Cardiac muscle cell (in vitro differentiated cells and primary cell): ENCODE data around the gene CANT1. TPM values are rescaled to one million over a fixed set of nuclear protein-coding genes. Genes with fewer than 3 reads are reported as not detected.

ENCODE experiments used
- DNase-seq, 2 donors: peaks; one replicate each; pipeline versions ENCODE4 v3.0.0 to v3.0.0-alpha.2; 2010 to 2017; ENCODE audit warnings: low read depth in 1 of 2, low spot score in 1 of 2
- H3K27ac ChIP-seq: fragments of 200-600 bp; sonication (generic); 2 replicates; pipeline ENCODE4 v1.5.1; 2016
- H3K27me3 ChIP-seq: fragments of 200-600 bp; sonication (generic); 2 replicates; pipeline ENCODE4 v1.6.0; 2016; ENCODE audit warnings: control low read depth
- H3K36me3 ChIP-seq: fragments of 200-600 bp; sonication (generic); 2 replicates; pipeline ENCODE4 v1.5.1; 2016; ENCODE audit warnings: control low read depth
- H3K4me1 ChIP-seq: fragments of 200-600 bp; sonication (generic); 2 replicates; pipeline ENCODE4 v1.8.1; 2017; ENCODE audit warnings: low read depth, mild to moderate bottlenecking, mixed run types
- H3K4me3 ChIP-seq: fragments of 200-600 bp; sonication (generic); 2 replicates; pipeline ENCODE4 v1.5.1; 2016; ENCODE audit warnings: mild to moderate bottlenecking
- H3K9me3 ChIP-seq: fragments of 200-600 bp; sonication (generic); 2 replicates; pipeline ENCODE4 v1.5.1; 2017; ENCODE audit warnings: low read depth, mild to moderate bottlenecking, control low read depth
- polyA plus RNA-seq: library from polyadenylated mRNA; unstranded; fragments of >200 nt; fragmentation: Nextera tagmentation; extraction: Ambion mirVana; gene quantifications from 2 replicates; pipeline ENCODE4 v1.2.1, GENCODE V29; 2016
- total RNA-seq: library from RNA; depleted of rRNA; stranded (reverse); fragments of >200 nt; gene quantifications from 2 replicates; pipeline ENCODE4 v1.2.3, GENCODE V29; 2016
- TF ChIP-seq, protein P1 (sequence below): IDR thresholded peaks from 2 replicates; pipeline ENCODE4 v1.5.1; 2012; ENCODE audit warnings: low read depth, mild to moderate bottlenecking, low read length

CANT1 gene
- total and polyA plus RNA-seq, 2 experiments from 2014 or later: 33.6 to 55.3 TPM

DNA sequence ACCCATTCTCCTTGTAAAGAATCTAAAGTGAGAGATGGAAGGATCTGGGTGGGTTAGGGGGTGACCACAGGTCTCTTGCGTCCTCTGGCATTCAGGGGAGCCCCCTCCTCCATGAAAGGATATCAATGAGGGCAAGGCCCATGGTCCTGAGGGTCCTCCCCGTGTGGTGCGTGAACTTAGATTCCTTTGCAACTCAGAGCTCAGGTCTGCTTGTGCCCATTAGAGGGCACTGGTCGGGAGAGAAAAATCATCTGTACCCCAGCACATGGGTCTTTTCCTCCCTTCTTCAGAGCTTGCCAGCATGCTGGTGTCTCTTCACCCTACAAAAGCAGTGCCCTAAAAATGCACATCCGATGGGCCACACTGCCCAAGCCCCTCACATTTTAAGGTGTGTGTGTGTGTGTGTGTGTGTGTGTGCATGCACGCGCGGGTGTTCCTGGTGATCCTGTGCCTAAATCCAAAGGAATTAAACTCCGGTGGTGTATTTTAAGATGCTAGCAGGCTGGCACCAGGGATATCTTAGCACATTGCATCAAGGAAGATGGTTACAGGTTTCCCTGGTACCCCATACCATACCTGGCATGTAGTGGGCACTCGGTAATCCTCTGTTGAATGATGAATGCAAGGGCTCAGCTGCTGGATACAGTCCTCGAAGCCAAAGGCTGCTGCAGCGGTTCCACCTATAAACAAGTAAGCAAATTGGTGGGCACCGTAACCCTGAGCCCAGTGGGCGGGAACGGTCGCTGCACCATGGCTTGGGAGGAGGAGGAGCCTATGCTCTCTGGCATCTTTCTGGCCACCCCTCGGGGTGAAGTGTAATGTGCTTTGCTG is 19.1 kb upstream of the CANT1 start:
- Histone ChIP-seq H3K9me3 (no peaks in the 10 kb centered on the region), H3K4me3 (no peak overlapping the region), H3K36me3 (no peaks in the 10 kb centered on the region), H3K4me1 (peaks cover 40% of the 10 kb centered on the region), H3K27ac (no peak overlapping the region), H3K27me3 (peaks cover 21% of the 10 kb centered on the region)
- DNase-seq: no peak
- TF ChIP-seq, protein P1, sequence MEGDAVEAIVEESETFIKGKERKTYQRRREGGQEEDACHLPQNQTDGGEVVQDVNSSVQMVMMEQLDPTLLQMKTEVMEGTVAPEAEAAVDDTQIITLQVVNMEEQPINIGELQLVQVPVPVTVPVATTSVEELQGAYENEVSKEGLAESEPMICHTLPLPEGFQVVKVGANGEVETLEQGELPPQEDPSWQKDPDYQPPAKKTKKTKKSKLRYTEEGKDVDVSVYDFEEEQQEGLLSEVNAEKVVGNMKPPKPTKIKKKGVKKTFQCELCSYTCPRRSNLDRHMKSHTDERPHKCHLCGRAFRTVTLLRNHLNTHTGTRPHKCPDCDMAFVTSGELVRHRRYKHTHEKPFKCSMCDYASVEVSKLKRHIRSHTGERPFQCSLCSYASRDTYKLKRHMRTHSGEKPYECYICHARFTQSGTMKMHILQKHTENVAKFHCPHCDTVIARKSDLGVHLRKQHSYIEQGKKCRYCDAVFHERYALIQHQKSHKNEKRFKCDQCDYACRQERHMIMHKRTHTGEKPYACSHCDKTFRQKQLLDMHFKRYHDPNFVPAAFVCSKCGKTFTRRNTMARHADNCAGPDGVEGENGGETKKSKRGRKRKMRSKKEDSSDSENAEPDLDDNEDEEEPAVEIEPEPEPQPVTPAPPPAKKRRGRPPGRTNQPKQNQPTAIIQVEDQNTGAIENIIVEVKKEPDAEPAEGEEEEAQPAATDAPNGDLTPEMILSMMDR: peak; percentile 39

DNA sequence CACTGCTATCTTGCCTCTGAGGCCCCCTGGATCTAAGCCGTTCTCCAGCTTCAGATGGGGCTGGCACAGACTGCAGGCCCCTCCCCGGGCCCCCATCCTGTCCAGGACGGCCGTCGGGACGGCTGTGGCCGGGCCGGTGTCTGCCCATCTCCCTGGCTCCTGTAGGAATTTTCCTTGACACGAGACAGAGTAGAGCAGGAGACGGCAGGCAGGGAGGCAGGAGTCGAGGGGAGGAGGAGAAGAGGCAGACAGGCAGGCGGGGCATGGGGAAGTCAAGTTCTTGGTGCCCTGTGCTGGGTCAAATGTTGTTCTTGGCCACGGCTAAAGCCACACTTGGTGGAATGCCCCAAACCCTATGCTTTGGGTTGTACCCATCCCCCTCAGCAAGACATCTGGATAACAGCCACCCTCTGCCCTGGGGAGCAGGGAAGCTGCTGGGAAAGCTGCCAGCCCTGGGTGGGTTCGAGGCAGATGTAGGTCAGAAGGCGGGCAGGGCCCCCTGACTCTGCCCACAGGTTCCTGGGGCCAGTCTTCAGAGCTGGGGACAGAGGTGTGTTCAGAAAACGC is 18.4 kb upstream of the CANT1 start:
- no peaks in the 10 kb centered on the region for H3K9me3 ChIP-seq
- peaks cover 41% of the 10 kb centered on the region for H3K4me1 ChIP-seq
- H3K27ac ChIP-seq: peak overlapping the region; percentile 61
- DNase-seq: peak in 1 of 2 donors; percentile 89
- TF ChIP-seq, protein P1: no peak
- H3K36me3 ChIP-seq: no peaks in the 10 kb centered on the region
- H3K27me3 ChIP-seq: peaks cover 21% of the 10 kb centered on the region
- H3K4me3 ChIP-seq: no peak overlapping the region

DNA sequence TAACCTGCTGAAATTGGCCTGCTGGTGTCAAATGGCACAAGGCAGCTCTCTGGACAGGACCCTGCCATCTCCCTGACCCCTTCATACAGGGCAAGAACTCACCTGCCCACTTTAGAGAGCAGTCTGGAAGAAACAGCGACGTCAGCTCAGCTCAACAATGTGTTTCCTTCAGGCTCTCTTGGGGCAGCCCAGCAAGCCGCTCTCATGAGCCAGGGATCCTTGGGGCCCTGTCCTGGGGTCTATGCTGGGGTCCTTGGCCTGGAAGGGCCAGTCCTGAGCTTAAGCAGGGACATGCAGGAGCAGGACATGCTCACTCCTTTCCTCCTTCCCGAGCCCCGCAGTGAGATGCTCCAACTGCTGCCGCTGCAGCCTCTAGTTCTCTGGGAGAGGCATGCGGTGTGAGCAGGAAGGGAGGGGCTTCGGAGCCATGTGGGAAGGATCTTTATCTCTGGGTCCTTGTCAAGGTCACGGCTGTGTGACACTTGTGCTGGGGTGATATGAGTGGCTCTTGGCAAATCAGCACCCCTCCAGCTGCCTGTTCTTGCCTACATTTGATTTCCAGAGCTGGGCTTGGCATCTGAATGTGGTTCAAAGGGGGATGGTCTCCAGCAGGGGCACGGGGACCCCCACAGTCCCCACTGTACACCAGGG is 17.8 kb upstream of the CANT1 start:
- TF ChIP-seq, protein P1: no peak
- Histone ChIP-seq H3K27me3 (peaks cover 21% of the 10 kb centered on the region), H3K4me3 (no peak overlapping the region), H3K36me3 (no peaks in the 10 kb centered on the region), H3K9me3 (no peaks in the 10 kb centered on the region), H3K4me1 (peaks cover 41% of the 10 kb centered on the region), H3K27ac (peak overlapping the region; percentile 61)
- DNase-seq: peak in 1 of 2 donors; percentile 77

DNA sequence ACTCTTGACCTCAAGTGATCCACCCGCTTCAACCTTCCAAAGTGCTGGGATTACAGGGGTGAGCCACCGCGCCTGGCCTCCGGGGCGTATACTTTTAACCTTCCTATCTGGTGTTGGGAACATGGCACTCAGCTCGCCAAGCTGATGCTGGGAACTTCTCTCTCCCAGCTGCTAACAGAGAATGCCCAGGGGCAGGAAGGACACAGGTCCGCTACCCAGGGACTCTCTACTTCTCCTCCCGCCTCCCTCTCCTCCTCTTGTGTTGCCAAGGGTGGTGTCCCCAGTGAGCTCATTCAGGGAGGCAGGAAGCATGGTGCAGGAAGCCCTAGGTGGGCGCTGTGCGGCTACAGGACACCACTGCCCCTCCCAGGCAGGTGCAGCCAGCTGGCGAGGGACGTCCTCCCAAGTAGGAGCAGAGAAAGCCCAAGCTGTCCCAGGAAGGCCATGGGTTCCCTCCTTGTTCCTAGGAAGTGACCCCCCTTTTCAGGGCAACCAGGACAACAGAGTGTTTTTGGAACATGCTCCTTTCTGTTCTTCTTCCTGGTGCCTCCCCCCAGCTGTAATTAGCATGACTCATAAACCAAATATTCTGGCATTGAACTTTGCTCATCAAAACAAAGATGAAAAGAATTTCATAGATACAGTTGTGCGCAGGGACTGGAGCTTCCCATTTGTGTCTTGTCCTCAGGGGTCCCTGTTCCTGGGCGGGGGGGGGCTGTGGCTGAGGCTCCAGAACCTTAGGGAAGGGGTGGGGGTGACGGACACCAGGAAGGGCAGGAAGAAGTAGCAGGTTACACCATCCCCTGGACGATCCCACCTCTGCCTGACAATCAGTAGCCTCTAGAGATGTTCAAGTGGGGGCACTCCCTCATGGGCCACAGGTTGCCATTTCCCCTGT is 17.1 kb upstream of the CANT1 start:
- peaks cover 41% of the 10 kb centered on the region for H3K4me1 ChIP-seq
- peak in 1 of 2 donors; percentile 85 for DNase-seq
- H3K27ac ChIP-seq: peak overlapping the region; percentile 61
- H3K27me3 ChIP-seq: peaks cover 21% of the 10 kb centered on the region
- no peaks in the 10 kb centered on the region for H3K9me3 ChIP-seq
- TF ChIP-seq, protein P1: no peak
- no peaks in the 10 kb centered on the region for H3K36me3 ChIP-seq
- no peak overlapping the region for H3K4me3 ChIP-seq
